ENCODE measurements around the gene MAP3K12. TPM values are rescaled to one million over a fixed set of nuclear protein-coding genes. Genes with fewer than 3 reads are reported as not detected.

MAP3K12 gene
- total RNA-seq, 3 donors from 2014 or later (not counting 1 experiment from before 2014, with no cell fraction given) = 15.3 to 21.8 (median 21.8) TPM

GRCh38 chr12:53493610-53494391 is 5.5 kb downstream of the MAP3K12 start:
- Histone ChIP-seq H3K9me3 (ENCODE audit: control insufficient read depth, insufficient read depth, low read length) (no peaks in the 10 kb centered on the region), H3K36me3 (ENCODE audit: control insufficient read depth, insufficient read depth, low read length) (no peaks in the 10 kb centered on the region), H3K4me3 (ENCODE audit: low read length) (peak overlapping the region; percentile 73), H3K4me1 (ENCODE audit: control insufficient read depth, insufficient read depth, low read length) (peaks cover 27% of the 10 kb centered on the region), H3K27ac (ENCODE audit: low read length) (peak overlapping the region; percentile 80), H3K27me3 (ENCODE audit: control insufficient read depth, insufficient read depth, low read length) (no peaks in the 10 kb centered on the region)
- no peaks in the 10 kb centered on the region for H3K9me3 Mint-ChIP-seq
- DNase-seq (no peak), ATAC-seq (no peak)
- WGBS (ENCODE audit: insufficient coverage) = 41% methylated on average over 10 of the region's 11 CpGs
- no peaks in the 10 kb centered on the region for H3K27me3 Mint-ChIP-seq (ENCODE audit: low read depth in 2 of 2)
- H3K36me3 Mint-ChIP-seq = no peaks in the 10 kb centered on the region
- H3K4me3 Mint-ChIP-seq = peak overlapping the region; percentile 87
- intact Hi-C loops (cut with micrococcal nuclease) = loop anchor here (1.0 kb wide), 1 partner anchor 8 kb away; the partner anchor contains the start of gene TARBP2
- H3K27ac Mint-ChIP-seq = peak overlapping the region; percentile 87 to 98
- peaks cover 24 to 36% of the 10 kb centered on the region in 2 donors for H3K4me1 Mint-ChIP-seq
- TF ChIP-seq CTCF (IDR thresholded peaks at IDR 0.05) = no peak

- Mint-ChIP-seq H3K9me3 (no peaks in the 10 kb centered on the region), H3K27me3 (ENCODE audit: low read depth in 2 of 2) (no peaks in the 10 kb centered on the region), H3K4me3 (peak overlapping the region; percentile 87), H3K36me3 (no peaks in the 10 kb centered on the region), H3K4me1 (peaks cover 24 to 31% of the 10 kb centered on the region in 2 donors), H3K27ac (peak overlapping the region; percentile 87 to 98)
- Histone ChIP-seq H3K9me3 (ENCODE audit: control insufficient read depth, insufficient read depth, low read length) (no peaks in the 10 kb centered on the region), H3K4me1 (ENCODE audit: control insufficient read depth, insufficient read depth, low read length) (peaks cover 20% of the 10 kb centered on the region), H3K27ac (ENCODE audit: low read length) (peak overlapping the region; percentile 80), H3K4me3 (ENCODE audit: low read length) (peak overlapping the region; percentile 73), H3K36me3 (ENCODE audit: control insufficient read depth, insufficient read depth, low read length) (no peaks in the 10 kb centered on the region), H3K27me3 (ENCODE audit: control insufficient read depth, insufficient read depth, low read length) (no peaks in the 10 kb centered on the region)
- TF ChIP-seq CTCF (IDR thresholded peaks at IDR 0.05) = no peak
- WGBS (ENCODE audit: insufficient coverage) = under 1% methylated on average over 47 of the region's 52 CpGs
- peak; percentile 96 to 98 (median 98) for ATAC-seq
- intact Hi-C loops (cut with micrococcal nuclease) = loop anchor here (1.0 kb wide), 1 partner anchor 8 kb away; the partner anchor contains the start of gene TARBP2
- peak; percentile 88 to 93 for DNase-seq
Measured at GRCh38 chr12:53492830-53493609, 6.2 kb downstream of the MAP3K12 start.

DNA sequence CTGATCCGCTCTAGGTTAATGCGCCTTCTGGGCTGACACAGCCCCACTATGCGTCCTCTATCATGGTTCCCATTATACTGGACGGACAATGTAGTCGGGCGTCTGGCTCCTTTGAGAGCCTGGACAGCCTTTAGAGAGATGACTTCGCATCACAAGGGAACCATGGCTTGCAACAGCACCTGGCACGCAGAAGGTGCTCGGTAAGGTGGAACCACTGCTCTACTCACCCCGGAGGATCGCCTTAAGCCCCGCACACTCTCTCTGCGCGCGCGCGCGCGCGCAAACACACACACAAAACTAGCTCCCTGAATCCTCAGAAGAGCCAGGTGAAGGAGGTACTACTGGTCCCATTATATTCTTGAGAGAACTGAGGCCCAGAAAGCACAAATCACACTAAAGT is 7.1 kb downstream of the MAP3K12 start:
- WGBS (ENCODE audit: insufficient coverage) = 76% methylated on average over 20 of the region's 20 CpGs
- Mint-ChIP-seq H3K4me3 (peak overlapping the region; percentile 72), H3K4me1 (peaks cover 21 to 34% of the 10 kb centered on the region in 2 donors), H3K27me3 (ENCODE audit: low read depth in 2 of 2) (no peaks in the 10 kb centered on the region), H3K27ac (peak overlapping the region; percentile 87 to 98), H3K9me3 (no peaks in the 10 kb centered on the region), H3K36me3 (no peaks in the 10 kb centered on the region)
- Histone ChIP-seq H3K9me3 (ENCODE audit: control insufficient read depth, insufficient read depth, low read length) (no peaks in the 10 kb centered on the region), H3K27me3 (ENCODE audit: control insufficient read depth, insufficient read depth, low read length) (no peaks in the 10 kb centered on the region), H3K36me3 (ENCODE audit: control insufficient read depth, insufficient read depth, low read length) (no peaks in the 10 kb centered on the region), H3K4me1 (ENCODE audit: control insufficient read depth, insufficient read depth, low read length) (peaks cover 23% of the 10 kb centered on the region), H3K27ac (ENCODE audit: low read length) (peak overlapping the region; percentile 80), H3K4me3 (ENCODE audit: low read length) (no peak overlapping the region)
- DNase-seq = peak in 1 of 2 donors; percentile 46
- no peak for ATAC-seq
- TF ChIP-seq CTCF (IDR thresholded peaks at IDR 0.05) = no peak
- intact Hi-C loops (cut with micrococcal nuclease) = no loop called here

Measured in natural killer cell (primary cell).